Colonic mucosa (tissue), 4 donors: Measurements from ENCODE around the gene RIN3. TPM values are rescaled to one million over a fixed set of nuclear protein-coding genes. Genes with fewer than 3 reads are reported as not detected.

Experiments used
- DNase-seq: peaks from one replicate; pipeline ENCODE4 v3.0.0-alpha.2; 2020
- H3K27ac ChIP-seq: fragments of 200-600 bp; one replicate; pipeline ENCODE4 v1.8.0; 2021
- H3K27me3 ChIP-seq: fragments of 200-600 bp; one replicate; pipeline ENCODE4 v1.8.0; 2021
- H3K36me3 ChIP-seq: fragments of 200-600 bp; one replicate; pipeline ENCODE4 v1.8.0; 2021
- H3K4me1 ChIP-seq: fragments of 200-600 bp; one replicate; pipeline ENCODE4 v1.8.0; 2021; ENCODE audit warnings: mild to moderate bottlenecking
- H3K4me3 ChIP-seq: fragments of 200-600 bp; one replicate; pipeline ENCODE4 v1.8.0; 2021
- H3K9ac ChIP-seq, 2 donors: one replicate each; pipeline ENCODE4 v1.7.0; 2013; ENCODE audit warnings: control low read depth in 2 of 2, low read depth in 2 of 2, low read length in 2 of 2
- H3K9me3 ChIP-seq: fragments of 200-600 bp; one replicate; pipeline ENCODE4 v1.8.0; 2021
- intact Hi-C: fragments of 100-400 bp; cut with DNase I; formaldehyde crosslinking; loops from one replicate; pipeline ENCODE4 v1.14.1; 2022
- total RNA-seq, 2 donors: library from RNA; stranded (reverse); fragmentation: NEBNext Ultra II Directional in 1 of 2; extraction: Animal tissue kit (Norgen Biotek cat#: 25700) in 1 of 2; gene quantifications; one replicate each; pipeline ENCODE4 v1.2.1, GENCODE V29; 2021
- TF ChIP-seq, protein P1 (sequence below): fragments of 200-600 bp; IDR thresholded peaks from one replicate; pipeline ENCODE4 v1.8.0; 2022; ENCODE audit warnings: antibody characterized with exemption, mild to moderate bottlenecking
- donor health status: healthy.
- donor health status: DM: no; HTN: no; CAD: no.
- donor health status: DM: no; HTN: no; CAD: no.

RIN3 gene
- total RNA-seq, 2 donors from 2014 or later, result 18.4 to 23.2 TPM

DNA sequence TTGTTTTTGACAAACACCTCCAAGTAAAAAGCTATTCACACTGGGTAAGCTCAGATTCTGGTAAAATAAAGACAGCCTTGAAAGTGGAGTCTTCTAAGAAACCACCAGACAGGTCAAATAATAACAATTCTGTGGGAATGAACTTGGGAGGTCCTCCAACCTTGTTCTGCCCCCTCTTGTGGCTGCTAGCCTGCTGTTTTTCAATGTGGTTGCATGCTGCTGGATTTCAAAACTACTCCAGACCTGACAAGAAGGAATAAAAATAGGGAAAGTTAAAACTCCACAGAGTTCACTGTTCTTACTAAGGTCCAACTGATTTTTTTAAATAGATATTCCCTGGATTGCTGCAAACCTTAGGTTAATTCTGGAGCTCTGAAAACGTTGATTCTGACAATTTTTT lies 32.2 kb upstream of the RIN3 start:
- DNase-seq, result no peak
- H3K9ac ChIP-seq, result no peak overlapping the region
- H3K9me3 ChIP-seq, result no peaks in the 10 kb centered on the region
- H3K4me3 ChIP-seq, result no peak overlapping the region
- TF ChIP-seq, protein P1, sequence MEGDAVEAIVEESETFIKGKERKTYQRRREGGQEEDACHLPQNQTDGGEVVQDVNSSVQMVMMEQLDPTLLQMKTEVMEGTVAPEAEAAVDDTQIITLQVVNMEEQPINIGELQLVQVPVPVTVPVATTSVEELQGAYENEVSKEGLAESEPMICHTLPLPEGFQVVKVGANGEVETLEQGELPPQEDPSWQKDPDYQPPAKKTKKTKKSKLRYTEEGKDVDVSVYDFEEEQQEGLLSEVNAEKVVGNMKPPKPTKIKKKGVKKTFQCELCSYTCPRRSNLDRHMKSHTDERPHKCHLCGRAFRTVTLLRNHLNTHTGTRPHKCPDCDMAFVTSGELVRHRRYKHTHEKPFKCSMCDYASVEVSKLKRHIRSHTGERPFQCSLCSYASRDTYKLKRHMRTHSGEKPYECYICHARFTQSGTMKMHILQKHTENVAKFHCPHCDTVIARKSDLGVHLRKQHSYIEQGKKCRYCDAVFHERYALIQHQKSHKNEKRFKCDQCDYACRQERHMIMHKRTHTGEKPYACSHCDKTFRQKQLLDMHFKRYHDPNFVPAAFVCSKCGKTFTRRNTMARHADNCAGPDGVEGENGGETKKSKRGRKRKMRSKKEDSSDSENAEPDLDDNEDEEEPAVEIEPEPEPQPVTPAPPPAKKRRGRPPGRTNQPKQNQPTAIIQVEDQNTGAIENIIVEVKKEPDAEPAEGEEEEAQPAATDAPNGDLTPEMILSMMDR, result no peak
- H3K4me1 ChIP-seq, result no peaks in the 10 kb centered on the region
- no peak overlapping the region for H3K27ac ChIP-seq
- no peaks in the 10 kb centered on the region for H3K36me3 ChIP-seq
- H3K27me3 ChIP-seq, result no peaks in the 10 kb centered on the region
- intact Hi-C loops, result no loop called here

DNA sequence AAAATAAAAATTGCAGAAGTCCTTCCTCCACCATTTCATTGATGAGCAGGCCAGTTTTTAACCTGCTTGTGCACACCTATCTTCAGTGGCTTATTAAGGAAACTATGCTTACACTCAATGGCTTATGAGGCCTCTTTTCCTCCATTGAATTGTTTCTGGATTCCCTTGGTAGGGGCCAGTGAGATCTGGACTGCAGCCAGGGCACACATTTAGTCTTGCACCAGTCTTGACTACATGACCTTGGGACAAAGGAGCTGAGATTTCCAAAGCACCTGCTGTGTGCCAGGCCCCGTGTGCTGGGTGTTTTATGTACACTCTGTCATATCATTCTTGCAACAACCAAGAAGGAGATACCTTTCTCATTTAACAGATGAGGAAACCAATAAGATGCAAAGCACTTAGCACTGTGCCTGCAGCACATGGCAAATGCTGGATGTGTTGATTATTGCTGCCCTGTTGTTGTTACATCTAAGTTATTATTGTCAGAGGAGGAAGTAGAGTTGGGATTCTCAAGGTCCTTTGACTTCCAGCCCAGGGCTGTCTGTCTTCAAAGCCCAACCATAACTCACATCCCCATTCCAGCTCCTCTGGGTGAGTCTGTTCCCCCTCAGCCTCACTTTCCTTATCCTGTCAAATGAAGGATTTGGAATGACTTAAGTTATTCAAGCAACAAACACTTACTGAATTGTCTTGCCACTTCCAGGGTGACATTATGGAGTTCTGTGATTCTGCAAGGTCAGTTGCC lies 31.6 kb upstream of the RIN3 start:
- Histone ChIP-seq H3K9me3 (no peaks in the 10 kb centered on the region), H3K36me3 (no peaks in the 10 kb centered on the region), H3K27ac (no peak overlapping the region), H3K4me3 (no peak overlapping the region), H3K27me3 (no peaks in the 10 kb centered on the region), H3K4me1 (no peaks in the 10 kb centered on the region), H3K9ac (no peak overlapping the region)
- no peak for DNase-seq
- TF ChIP-seq, protein P1, result no peak
- intact Hi-C loops, result no loop called here

DNA sequence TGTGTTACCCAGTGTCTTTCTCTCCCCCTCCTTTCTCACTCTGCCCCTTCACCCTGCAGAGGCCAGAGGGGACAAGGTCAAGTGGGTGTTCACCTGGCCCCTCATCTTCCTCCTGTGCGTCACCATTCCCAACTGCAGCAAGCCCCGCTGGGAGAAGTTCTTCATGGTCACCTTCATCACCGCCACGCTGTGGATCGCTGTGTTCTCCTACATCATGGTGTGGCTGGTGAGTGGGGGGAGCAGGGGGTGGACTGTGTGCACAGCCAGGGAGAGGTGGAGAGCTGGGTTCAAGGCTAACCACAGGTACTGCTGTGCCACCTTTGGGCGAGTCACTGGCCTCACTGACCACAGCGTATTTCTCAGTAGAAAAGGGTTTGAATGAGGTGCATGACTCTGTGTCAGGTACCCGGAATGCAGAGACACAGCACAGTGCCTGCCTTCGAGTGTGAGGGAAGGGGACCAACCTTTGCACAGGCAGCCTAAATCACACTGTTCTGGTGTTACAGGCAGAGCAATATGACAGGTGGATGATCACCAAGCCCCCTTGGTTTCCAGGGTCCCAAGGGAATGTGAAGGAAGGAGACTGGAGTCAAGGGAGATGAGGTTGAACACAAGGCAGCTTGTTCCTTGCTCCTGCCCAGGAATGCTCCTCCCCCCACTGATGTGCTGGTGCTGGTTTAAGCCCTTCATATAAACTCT lies 30.8 kb upstream of the RIN3 start:
- intact Hi-C loops, result no loop called here
- no peaks in the 10 kb centered on the region for H3K27me3 ChIP-seq
- peak; percentile 14 for DNase-seq
- H3K4me3 ChIP-seq, result no peak overlapping the region
- no peaks in the 10 kb centered on the region for H3K9me3 ChIP-seq
- no peaks in the 10 kb centered on the region for H3K4me1 ChIP-seq
- H3K27ac ChIP-seq, result no peak overlapping the region
- no peak overlapping the region for H3K9ac ChIP-seq
- no peaks in the 10 kb centered on the region for H3K36me3 ChIP-seq
- TF ChIP-seq, protein P1, result no peak

DNA sequence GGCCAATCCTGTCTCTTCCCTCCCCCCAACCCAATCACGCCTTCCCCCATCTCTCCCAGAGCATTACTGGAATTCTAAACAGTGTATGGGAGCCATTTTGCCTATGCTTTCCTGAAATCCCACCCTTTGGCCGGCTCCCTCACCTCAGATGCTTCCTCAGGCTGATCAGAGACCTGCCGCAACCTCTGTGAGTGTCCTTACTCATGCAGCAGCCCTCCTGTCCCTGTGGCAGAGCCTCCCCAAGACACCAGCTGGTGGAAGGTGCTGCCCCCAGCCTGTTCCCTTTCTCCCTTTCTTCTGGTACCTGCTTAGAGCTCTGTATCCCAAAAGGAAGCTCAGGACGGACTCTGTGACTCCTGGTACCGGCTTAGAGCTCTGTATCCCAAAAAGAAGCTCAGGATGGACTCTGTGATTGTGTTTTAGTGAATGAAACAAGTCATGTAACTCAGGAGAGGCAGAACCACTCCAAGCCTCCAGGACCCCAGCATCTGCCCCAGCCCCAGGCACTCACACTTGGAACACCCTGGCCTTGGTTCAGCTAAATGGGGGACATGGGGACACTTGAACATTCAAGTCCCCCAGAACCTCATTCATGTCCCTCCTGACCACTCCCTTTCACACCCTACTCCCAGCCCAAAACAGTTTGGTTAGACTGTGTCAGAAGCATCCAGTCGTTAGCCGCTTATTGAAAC lies 29.3 kb upstream of the RIN3 start:
- Histone ChIP-seq H3K4me1 (no peaks in the 10 kb centered on the region), H3K27ac (no peak overlapping the region), H3K9me3 (no peaks in the 10 kb centered on the region), H3K9ac (no peak overlapping the region), H3K36me3 (no peaks in the 10 kb centered on the region), H3K4me3 (no peak overlapping the region), H3K27me3 (no peaks in the 10 kb centered on the region)
- peak; percentile 7 for DNase-seq
- TF ChIP-seq, protein P1, result no peak
- intact Hi-C loops, result no loop called here

DNA sequence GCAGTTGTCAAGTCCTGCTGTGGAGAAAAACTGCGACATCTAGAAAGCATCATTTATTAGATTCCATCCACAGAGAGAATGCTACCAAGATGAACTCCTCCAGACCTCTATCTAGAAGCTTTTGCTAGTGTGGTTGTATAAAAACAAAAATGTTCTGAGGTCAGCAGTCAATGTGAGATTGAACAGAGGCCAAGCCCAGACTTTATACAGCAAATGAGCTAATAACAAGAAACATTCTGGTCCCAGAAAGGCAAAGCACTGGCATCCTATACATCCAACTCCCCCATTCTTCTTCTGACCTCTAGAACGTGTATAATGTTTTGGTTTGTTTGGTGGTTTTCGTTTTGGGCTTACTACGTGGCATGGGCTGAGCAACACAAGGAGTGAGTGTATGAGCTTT lies 26.7 kb upstream of the RIN3 start:
- no peak overlapping the region for H3K27ac ChIP-seq
- no peaks in the 10 kb centered on the region for H3K9me3 ChIP-seq
- H3K27me3 ChIP-seq, result no peaks in the 10 kb centered on the region
- H3K36me3 ChIP-seq, result no peaks in the 10 kb centered on the region
- TF ChIP-seq, protein P1, result no peak
- no peak for DNase-seq
- H3K9ac ChIP-seq, result no peak overlapping the region
- no peaks in the 10 kb centered on the region for H3K4me1 ChIP-seq
- intact Hi-C loops, result no loop called here
- H3K4me3 ChIP-seq, result no peak overlapping the region
